Endothelial cell of umbilical vein (primary cell): ENCODE measurements around the gene ADAT1. TPM values are rescaled to one million over a fixed set of nuclear protein-coding genes. Genes with fewer than 3 reads are reported as not detected.

Source experiments
- BruUV-seq: library from RNA; stranded (reverse); fragments of 400-500 nt; replicated peaks from 2 replicates; lab custom pipeline; 2021; lab: Mats Ljungman, UMichigan
- CTCF ChIA-PET: fragments of 300-600, 350-600 bp; sonication (Branson Sonifier 250); formaldehyde crosslinking; loops from one replicate; lab custom pipeline; 2021; ENCODE audit warnings: antibody characterized with exemption, inconsistent platforms; lab: Charles Lee
- POLR2A ChIA-PET: fragments of 300-600, 350-600 bp; sonication (Branson Sonifier 250); formaldehyde crosslinking; loops from one replicate; lab custom pipeline; 2021; ENCODE audit warnings: antibody characterized with exemption, inconsistent platforms; lab: Charles Lee
- DNase-seq: peaks from one replicate; pipeline ENCODE4 v3.0.0-alpha.2; 2011; ENCODE audit warnings: low read depth, low spot score
- FAIRE-seq: peaks from 2 replicates; lab custom pipeline; 2011; peaks lifted over from hg19 to GRCh38; lab: Jason Lieb, UNC
- H2AFZ ChIP-seq: 2 replicates; pipeline ENCODE4 v1.6.0; 2012; ENCODE audit warnings: low read depth, low read length, control low read depth, inconsistent platforms
- H3K27ac ChIP-seq: 2 replicates; pipeline ENCODE4 v1.5.1; 2011; ENCODE audit warnings: low read depth, mild to moderate bottlenecking, control low read depth, low read length, moderate library complexity; ENCODE audit not compliant: insufficient read depth
- H3K27me3 ChIP-seq, 2 experiments: 2 replicates each; pipeline versions ENCODE4 v1.6.0 to v1.6.1; 2011; ENCODE audit warnings: low read length in 2 of 2, mixed read lengths in 1 of 2; ENCODE audit not compliant: control insufficient read depth in 2 of 2, insufficient read depth in 2 of 2
- H3K36me3 ChIP-seq, 2 experiments: 2 replicates in 1 of 2; 3 replicates in 1 of 2; pipeline ENCODE4 v1.5.1; 2011; ENCODE audit warnings: low read length in 2 of 2, mild to moderate bottlenecking in 1 of 2, moderate library complexity in 1 of 2; ENCODE audit not compliant: control insufficient read depth in 2 of 2, insufficient read depth in 2 of 2; ENCODE audit errors: extremely low read depth in 1 of 2
- H3K4me1 ChIP-seq: 3 replicates; pipeline ENCODE4 v1.5.1; 2011; ENCODE audit warnings: mild to moderate bottlenecking, low read length; ENCODE audit not compliant: control insufficient read depth, insufficient read depth; ENCODE audit errors: extremely low read depth
- H3K4me2 ChIP-seq: 2 replicates; pipeline ENCODE4 v1.6.1; 2011; ENCODE audit warnings: low read length, control low read depth, mixed read lengths; ENCODE audit not compliant: insufficient read depth
- H3K4me3 ChIP-seq, 3 experiments: fragments of 200-600 bp in 1 of 3; sonication (generic), shearing (Covaris generic) in 1 of 3; replicated peaks in 1 of 3; 2 replicates each; pipeline ENCODE4 v1.5.1; 2011 to 2016; ENCODE audit warnings: control low read depth in 3 of 3, low read length in 3 of 3, mild to moderate bottlenecking in 2 of 3, inconsistent platforms in 1 of 3, low read depth in 1 of 3, moderate library complexity in 1 of 3; ENCODE audit not compliant: insufficient read depth in 1 of 3
- H3K79me2 ChIP-seq: 2 replicates; pipeline ENCODE4 v1.6.0; 2012; ENCODE audit warnings: low read length, inconsistent platforms; ENCODE audit not compliant: control insufficient read depth, insufficient read depth
- H3K9ac ChIP-seq: replicated peaks from 2 replicates; pipeline ENCODE3; 2011; ENCODE audit warnings: low read length, control low read depth; ENCODE audit not compliant: insufficient read depth; ENCODE audit errors: extremely low read depth
- H3K9me1 ChIP-seq: replicated peaks from 3 replicates; pipeline ENCODE4 v1.6.0; 2011; ENCODE audit warnings: mild to moderate bottlenecking, low read length; ENCODE audit not compliant: control insufficient read depth, insufficient read depth; ENCODE audit errors: extremely low read depth
- H3K9me3 ChIP-seq: replicated peaks from 2 replicates; pipeline ENCODE4 v1.5.1; 2012; ENCODE audit warnings: low read length, inconsistent platforms; ENCODE audit not compliant: control insufficient read depth, insufficient read depth
- H4K20me1 ChIP-seq: replicated peaks from 2 replicates; pipeline ENCODE3; 2011; ENCODE audit warnings: mild to moderate bottlenecking, low read length; ENCODE audit not compliant: control insufficient read depth, insufficient read depth; ENCODE audit errors: extremely low read depth
- CTCF ChIP-seq, 2 donors: IDR thresholded peaks; 1 replicate in 1 of 2; 2 replicates in 1 of 2; pipeline ENCODE4 v1.5.1; 2011; ENCODE audit warnings: low read length in 2 of 2, mild to moderate bottlenecking in 2 of 2, moderate library complexity in 2 of 2, control low read depth in 1 of 2, inconsistent platforms in 1 of 2, low read depth in 1 of 2; ENCODE audit not compliant: insufficient read depth in 1 of 2; ENCODE audit errors: extremely low read depth in 1 of 2
- EZH2 ChIP-seq: IDR thresholded peaks from 2 replicates; pipeline ENCODE4 v1.6.1; 2012; ENCODE audit warnings: borderline replicate concordance, low read depth, mild to moderate bottlenecking, moderate library complexity, low read length, inconsistent platforms; ENCODE audit not compliant: severe bottlenecking
- FOS ChIP-seq: IDR thresholded peaks from 2 replicates; pipeline ENCODE4 v1.6.1; 2011; ENCODE audit warnings: mild to moderate bottlenecking, low read length, moderate library complexity, borderline replicate concordance; ENCODE audit not compliant: insufficient read depth
- GATA2 ChIP-seq: IDR thresholded peaks from 2 replicates; pipeline ENCODE4 v1.7.0; 2011; ENCODE audit warnings: low read depth, mild to moderate bottlenecking, moderate library complexity, mixed read lengths, low read length; ENCODE audit not compliant: insufficient read length, insufficient read depth
- JUN ChIP-seq: IDR thresholded peaks from 2 replicates; pipeline ENCODE4 v1.6.1; 2011; ENCODE audit warnings: borderline replicate concordance, low read depth; ENCODE audit not compliant: insufficient read length, insufficient read depth
- MAX ChIP-seq: IDR thresholded peaks from 2 replicates; pipeline ENCODE4 v1.6.1; 2011; ENCODE audit not compliant: insufficient read depth, insufficient read length
- MYC ChIP-seq: IDR thresholded peaks from one replicate; pipeline ENCODE4 v1.6.1; 2011; ENCODE audit warnings: mild to moderate bottlenecking, low read depth, low read length
- POLR2A ChIP-seq: IDR thresholded peaks from 2 replicates; pipeline ENCODE4 v1.6.1; 2012; ENCODE audit warnings: low read depth, mild to moderate bottlenecking, control low read depth, low read length
- POLR2AphosphoS5 ChIP-seq: IDR thresholded peaks from 2 replicates; pipeline ENCODE4 v1.6.1; 2012; ENCODE audit warnings: low read depth, mild to moderate bottlenecking, control low read depth, low read length, moderate library complexity; ENCODE audit not compliant: insufficient read depth
- dilution Hi-C: fragments of 300-500 bp; cut with MboI; formaldehyde crosslinking; loops from one replicate; pipeline ENCODE4 v1.15.0; 2019; ENCODE audit warnings: low sequenced_read_pairs; ENCODE audit not compliant: extremely low pct_ligation_motif_present
- intact Hi-C: fragments of 100-400 bp; cut with micrococcal nuclease; formaldehyde crosslinking; loops from one replicate; pipeline ENCODE4 v1.10.0; 2022
- polyA plus RNA-seq, 4 experiments: library from polyadenylated mRNA; depleted of rRNA in 3 of 4; stranded (reverse) in 3 of 4; unstranded in 1 of 4; fragments of >200 nt; gene quantifications; 2 replicates each; pipeline versions ENCODE4 v1.2.1 to v1.2.3, GENCODE V29; 2011 to 2012; ENCODE audit warnings: missing spikeins in 1 of 4
- total RNA-seq: library from RNA; stranded (reverse); gene quantifications from 2 replicates; pipeline ENCODE4 v1.2.3, GENCODE V29; 2021

ADAT1 gene
- total and polyA plus RNA-seq, 2 donors (not counting 3 experiments of a cell fraction or from before 2014, with no cell fraction given) = 27.2 to 56.6 TPM

GRCh38 chr16:75627851-75628250, 4.8 kb upstream of the ADAT1 start:
- Histone ChIP-seq H3K9me1 (no peaks in the 10 kb centered on the region), H2AFZ (no peak overlapping the region), H3K27ac (peak overlapping the region; percentile 48), H3K27me3 (no peaks in the 10 kb centered on the region), H3K79me2 (no peaks in the 10 kb centered on the region), H3K9me3 (no peaks in the 10 kb centered on the region), H3K9ac (no peak overlapping the region), H3K4me3 (no peak overlapping the region), H3K4me2 (peak overlapping the region; percentile 70), H4K20me1 (no peaks in the 10 kb centered on the region), H3K4me1 (peaks cover 23% of the 10 kb centered on the region), H3K36me3 (peaks cover 29 to 34% of the 10 kb centered on the region in 2 experiments)
- no TSS peak for BruUV-seq
- peak; percentile 54 for DNase-seq
- TF ChIP-seq MYC (no peak), GATA2 (peak; percentile 35)
- intact Hi-C loops (loop anchor here (1.0 kb wide), 1 partner anchor 19 kb away; the partner anchor contains the start of genes KARS1 and TERF2IP), dilution Hi-C loops (no loop called here)
- peak; percentile 96 for FAIRE-seq
- CTCF ChIA-PET = interaction anchor here (1.0 kb wide), 1 partner anchor 13 kb away, joined by 3 read pairs; no protein-coding TSS in a partner anchor
- POLR2A ChIA-PET = interaction anchor here (1.0 kb wide), 1 partner anchor 20 kb away, joined by 4 read pairs; the partner anchor contains the start of genes KARS1 and TERF2IP

GRCh38 chr16:75626806-75627205, 3.7 kb upstream of the ADAT1 start:
- dilution Hi-C loops (no loop called here), intact Hi-C loops (no loop called here)
- no peaks in the 10 kb centered on the region for H3K9me1 ChIP-seq
- no peak overlapping the region for H3K27ac ChIP-seq
- no peaks in the 10 kb centered on the region for H3K9me3 ChIP-seq
- CTCF ChIA-PET = no interaction called here
- no peaks in the 10 kb centered on the region for H3K27me3 ChIP-seq
- H2AFZ ChIP-seq = no peak overlapping the region
- H4K20me1 ChIP-seq = no peaks in the 10 kb centered on the region
- DNase-seq (no peak), FAIRE-seq (no peak)
- H3K9ac ChIP-seq = no peak overlapping the region
- H3K4me1 ChIP-seq = peaks cover 30% of the 10 kb centered on the region
- H3K36me3 ChIP-seq = peaks cover 26 to 28% of the 10 kb centered on the region in 2 experiments
- POLR2A ChIA-PET = no interaction called here
- TF ChIP-seq GATA2 (no peak), MAX (no peak), MYC (no peak), POLR2AphosphoS5 (no peak), EZH2 (no peak), JUN (no peak), POLR2A (no peak), FOS (no peak), CTCF (IDR thresholded peaks at IDR 0.05; ENCODE audit: extremely low read depth in 1 of 2, insufficient read depth in 1 of 2, low read depth in 1 of 2, low read length in 2 of 2) (no peak)
- H3K4me3 ChIP-seq = no peak overlapping the region
- H3K4me2 ChIP-seq = no peak overlapping the region
- BruUV-seq = no TSS peak
- H3K79me2 ChIP-seq = peaks cover 9% of the 10 kb centered on the region
